Endometrium (tissue), 2 donors: ENCODE results near the gene EEF1A2.
"Not testable (repeated sequence)": the region's sequence is repeated elsewhere in the genome, so short reads cannot be mapped to it uniquely, and the experiment has no call there.

Experiments
- FAIRE-seq: peaks from 2 replicates; lab custom pipeline; 2012; peaks lifted over from hg19 to GRCh38; lab: Jason Lieb, UNC
- donor health status: control.
- donor health status: control.

Gene EEF1A2

DNA sequence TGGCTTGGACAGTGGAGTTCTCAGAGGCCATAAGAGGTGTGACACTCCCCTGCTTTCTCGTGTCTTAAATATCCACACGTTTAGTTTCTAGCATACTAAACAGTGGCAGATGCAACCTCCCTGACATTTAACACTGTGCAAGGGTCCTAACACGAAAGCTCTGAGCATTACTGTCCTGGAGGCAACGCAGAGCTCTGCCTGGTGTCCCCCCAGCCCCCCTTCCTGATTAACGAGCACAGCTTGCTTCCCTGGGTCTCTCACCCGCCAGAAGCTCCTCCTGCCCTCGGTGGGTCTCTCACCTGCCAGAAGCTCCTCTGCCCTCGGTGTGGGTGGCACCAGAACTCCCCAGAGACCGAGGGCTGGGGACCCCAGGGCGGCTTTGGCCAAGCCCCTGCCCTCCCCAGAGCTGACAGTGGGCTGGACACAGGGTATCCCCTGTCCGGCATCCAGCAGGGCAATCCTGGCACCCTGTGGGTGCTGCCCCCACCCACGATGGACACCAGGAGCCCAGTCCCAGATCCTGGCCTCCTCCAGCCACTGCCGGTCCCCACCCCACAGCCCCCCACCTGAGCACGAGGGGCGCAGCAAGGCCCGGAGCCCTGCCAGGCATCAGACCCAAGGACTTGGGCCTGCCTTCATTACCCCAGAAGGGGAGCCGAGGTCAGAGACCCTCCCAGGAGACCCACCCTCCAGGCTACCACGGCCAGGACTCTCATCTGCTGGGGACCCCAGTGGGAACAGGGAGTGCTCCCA is 14.1 kb downstream of the EEF1A2 start:
- no peak for FAIRE-seq

- no peak for FAIRE-seq
These were observed 14.6 kb downstream of the EEF1A2 start for GRCh38 chr20:63484236-63484635.

DNA sequence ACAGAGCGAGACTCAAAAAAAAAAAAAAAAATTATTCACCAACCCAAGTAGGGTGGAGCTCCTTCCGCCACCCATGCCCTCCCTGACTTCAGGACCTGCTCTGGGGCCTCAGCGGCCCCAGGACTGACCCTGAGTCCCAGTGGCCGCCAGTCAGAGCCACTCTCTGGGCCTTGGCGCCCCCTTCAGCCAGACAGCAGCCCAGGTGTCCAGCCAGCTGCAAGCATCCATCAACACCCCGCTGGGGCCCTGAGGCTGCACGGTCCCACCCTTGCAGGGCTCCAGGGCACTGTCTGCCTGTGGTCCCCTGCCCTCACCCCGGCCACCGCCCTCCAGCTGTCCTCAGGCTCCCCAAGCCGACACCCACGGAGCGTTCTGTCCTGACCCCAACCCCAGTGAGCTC is 15.0 kb downstream of the EEF1A2 start:
- FAIRE-seq: no peak

DNA sequence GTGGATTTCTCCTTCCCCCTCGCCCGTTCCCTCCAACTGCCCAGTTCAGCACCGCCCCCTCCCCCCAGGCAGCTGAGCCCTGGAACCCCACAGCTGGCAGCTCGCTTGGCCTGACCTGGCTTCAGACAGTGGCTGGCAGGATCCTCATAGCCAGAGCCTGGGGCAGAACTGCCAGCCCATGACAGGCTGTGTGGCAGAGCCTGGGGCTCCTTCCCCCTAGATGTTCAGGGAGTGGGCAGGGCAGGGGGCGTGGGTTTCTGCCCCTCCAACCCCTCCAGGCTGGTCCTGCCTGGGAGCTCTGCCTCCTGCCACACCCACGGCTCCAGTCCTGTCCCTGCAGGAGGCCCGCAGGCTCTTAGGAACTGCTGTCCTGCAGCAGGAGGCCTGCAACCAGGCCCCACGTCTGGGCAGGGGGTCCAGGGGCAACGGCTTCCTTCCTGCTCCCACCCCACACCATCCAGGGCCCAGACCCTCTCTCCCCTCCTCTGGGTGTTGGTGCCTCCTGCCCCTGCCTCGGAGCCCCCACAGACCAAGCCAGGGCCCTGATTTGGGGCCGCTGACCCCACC is 16.8 kb downstream of the EEF1A2 start:
- FAIRE-seq: no peak

DNA sequence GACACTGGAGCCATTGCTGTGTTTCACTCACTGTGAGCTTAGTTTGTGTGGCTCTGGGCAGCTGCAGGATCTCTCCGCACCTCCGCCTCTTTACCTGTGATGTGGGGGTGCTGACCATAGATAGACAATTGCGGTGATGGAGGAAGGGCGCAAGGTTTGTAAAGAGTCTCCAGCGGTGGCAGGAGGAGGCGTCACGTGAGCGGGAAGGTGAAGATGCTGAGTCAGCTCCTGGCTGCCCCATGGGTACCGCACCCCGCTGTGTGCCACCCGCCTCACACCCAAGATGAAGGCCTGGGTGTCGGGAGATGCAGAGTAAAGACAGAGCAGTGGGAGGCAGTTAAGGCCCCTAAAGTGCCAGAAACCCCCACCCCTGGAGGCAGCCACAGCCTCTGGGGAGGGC is 17.4 kb downstream of the EEF1A2 start:
- FAIRE-seq: no peak

DNA sequence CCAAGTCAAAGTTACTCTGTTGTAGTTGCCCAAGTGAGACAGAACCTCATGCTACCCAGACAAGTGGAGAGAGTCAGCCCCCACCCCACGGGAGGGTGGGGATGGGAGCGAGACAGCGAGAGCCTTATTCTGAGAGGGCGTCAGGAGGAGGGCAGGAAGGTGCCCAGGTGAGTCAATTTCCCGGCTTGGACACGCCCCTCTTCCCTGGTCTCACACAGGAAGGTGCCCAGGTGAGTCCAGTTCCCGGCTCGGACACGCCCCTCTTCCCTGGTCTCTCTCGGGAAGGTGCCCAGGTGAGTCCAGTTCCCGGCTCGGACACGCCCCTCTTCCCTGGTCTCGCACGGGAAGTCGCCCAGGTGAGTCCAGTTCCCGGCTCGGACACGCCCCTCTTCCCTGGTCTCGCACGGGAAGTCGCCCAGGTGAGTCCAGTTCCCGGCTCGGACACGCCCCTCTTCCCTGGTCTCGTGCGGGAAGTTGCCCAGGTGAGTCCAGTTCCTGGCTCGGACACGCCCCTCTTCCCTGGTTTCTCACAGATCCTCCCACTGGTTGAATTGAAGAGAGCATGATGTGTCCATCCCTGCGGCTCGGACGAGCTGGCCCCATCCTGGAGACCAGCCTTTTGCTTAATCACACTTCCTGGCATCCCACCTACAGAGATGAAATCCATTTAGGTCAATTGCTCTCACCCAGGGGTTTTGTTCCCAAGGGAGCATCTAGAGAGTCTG is 19.0 kb downstream of the EEF1A2 start:
- not testable (repeated sequence) for FAIRE-seq

DNA sequence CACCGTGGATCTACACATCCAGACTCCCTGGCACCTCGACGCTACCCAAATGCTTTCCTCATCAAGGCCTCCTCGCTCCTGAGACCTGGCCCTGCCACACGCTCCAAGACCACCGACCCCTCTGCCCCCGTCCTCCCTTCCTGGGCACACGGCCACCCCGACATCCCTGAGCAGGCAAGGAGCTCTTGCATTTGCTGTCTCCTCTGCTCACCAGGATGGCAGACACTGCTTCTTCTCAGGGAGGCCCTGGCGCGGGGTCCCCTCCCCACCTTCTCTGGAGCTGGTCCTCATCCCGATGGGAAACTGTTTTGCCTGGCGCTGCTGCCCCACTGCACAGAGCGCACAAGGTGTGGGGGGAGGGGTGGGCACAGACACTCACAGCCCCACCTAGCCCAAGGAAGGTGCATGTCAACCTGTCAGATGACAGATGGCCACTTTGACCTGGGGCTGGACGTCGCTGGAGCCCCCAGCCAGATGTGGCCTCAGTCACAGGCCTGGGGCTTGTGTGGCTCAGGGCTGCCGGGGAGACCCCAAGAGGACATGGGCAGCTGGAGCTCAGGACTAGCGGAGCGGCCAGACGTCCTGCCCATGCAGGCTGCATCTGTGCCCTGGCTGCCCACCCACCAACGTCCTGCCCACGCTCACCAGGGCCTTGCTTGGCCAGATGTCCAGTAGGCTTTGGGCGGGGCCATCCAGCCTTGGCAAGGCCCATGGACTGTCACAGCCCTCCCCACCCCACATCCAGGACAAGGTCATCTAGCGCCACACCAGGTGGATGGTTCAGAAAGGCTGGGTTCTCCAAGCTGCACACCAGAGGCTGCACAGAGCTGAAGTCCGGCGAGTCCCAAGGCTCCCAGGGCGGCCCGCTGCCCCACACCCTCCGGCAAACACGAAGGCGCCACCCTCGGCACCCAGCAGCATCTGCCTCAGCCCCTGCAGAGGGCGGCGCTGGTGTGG is 20.3 kb downstream of the EEF1A2 start:
- FAIRE-seq: no peak

DNA sequence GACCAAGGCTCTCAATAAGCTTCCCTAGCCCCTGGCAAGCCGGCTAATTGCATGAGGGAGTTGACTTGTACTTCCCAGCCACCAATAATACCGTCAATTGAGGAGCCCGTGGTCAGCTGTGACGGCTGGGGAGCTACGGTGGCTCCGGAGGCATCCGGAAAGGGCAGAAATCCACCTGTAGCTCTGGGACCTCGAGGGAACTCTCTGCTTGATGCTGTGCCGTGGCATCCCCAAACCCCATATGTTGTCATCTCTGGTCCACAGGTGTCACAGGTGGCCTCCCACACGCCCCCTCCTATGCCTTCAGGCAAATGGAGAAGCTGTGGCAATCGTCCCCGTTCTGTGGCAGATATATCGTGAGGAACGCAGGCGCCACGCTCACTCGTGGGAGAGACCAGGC is 20.9 kb downstream of the EEF1A2 start:
- no peak for FAIRE-seq

DNA sequence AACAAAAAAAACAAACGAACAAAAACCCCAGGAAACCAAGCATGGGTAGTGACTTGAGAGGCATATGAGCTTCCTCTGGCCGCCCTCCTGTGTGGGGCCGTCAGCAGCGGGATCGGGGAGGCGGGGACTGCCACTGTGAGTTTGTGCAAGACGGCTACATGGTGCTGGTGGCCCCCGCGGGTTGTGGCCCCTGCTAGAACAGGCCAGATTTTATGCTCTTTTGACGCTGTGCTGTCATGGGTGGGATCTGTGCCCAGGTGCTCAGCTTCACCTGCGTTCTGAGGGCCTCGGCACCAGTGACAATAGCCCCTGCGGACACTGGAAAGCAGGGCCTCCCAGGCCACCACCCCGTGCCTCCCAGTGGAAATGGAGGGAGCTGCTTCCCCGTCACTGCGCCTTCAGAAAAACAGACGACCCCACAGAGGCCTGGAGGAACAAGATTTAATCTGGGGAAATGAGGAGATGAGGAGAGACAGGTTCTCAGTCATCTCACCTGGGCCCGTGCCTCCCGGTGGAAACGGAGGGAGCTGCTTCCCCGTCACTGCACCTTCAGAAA is 21.7 kb downstream of the EEF1A2 start:
- FAIRE-seq: no peak

DNA sequence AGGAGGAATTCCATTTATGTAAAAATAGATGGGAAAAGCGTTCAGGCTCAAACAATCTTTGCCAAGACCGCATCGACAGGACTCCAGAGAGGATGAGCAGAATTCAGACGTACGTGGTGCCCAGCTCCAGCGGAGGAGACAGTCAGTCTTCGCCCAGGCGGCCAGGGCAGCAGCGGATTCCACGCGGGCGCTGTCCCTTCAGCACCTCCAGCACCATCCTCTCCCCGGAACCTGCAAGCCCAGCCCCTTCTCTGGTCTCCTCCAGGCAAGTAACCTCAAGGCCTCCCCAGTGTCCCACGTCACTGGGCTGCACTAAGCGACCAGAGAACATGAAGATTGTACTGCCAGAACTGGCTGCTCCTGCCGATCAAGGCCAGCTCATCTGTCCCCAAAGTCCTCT is 23.7 kb downstream of the EEF1A2 start:
- FAIRE-seq: no peak

DNA sequence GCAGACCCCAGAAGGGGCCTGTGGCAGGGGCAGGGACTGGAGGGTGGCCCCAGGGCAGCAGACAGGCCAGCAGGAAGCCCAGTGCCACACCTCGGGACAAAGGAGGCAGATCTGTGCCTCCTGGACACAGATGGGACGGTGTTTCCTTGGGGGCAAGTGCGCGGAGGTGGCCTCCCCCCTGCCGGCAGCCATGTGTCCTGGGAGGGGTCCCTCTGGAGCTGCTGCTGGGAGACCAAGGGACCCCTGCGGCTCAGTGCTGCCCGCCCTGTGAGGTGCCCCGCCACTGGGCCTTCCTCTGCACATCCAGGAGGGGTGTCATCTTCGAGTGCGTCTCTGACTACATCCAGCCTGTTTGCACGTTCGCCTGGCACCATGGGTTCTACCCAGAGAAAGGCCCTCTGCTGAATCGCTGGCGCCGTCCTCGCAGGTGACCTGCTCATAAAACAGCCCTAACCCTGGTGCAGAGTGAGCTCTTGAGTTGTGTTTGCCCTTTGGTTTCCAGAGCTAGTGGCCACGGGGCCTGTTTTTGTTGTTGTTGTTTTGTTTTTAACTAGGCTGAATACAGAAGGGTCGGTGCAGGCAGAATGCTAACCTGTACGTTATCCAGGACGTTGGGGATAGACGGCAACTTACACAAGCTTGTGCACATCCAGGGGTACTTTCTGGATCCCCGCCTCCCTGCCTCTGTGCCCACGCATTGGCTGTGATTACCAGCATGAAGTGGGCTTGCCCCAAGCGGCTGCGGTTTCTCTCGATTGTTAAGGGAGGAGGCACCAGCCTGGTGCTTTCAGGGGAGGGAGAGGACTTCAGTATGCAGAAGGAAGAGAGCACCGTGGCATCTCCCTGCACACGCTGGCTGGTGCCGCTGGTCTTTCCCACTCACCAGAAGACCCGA is 25.1 kb downstream of the EEF1A2 start:
- no peak for FAIRE-seq

DNA sequence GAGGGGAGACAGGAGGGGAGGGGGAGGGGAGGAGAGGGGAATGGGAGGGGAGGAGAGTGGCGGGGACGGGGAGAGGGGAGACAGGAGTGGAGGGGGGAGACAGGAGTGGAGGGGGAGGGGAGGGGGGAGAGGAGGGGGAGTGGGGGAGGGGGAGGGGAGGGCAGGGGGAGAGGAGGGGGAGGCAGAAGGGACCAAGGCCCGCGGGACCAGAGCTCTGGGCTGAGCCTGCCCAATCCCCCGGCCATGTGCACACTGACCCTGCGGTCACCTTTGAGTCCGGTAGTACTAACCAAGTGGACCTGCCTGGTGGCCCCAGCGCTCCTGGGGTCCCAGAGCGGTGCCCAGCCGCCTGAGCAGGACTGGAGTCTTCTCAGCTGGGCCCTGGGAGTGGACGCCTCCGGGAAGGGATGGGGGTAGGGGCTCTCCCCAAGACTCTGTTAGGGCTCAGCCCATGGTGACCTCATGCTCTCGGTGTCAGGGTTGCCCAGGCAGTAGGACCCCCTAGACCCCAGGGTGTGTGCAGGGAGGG is 26.0 kb downstream of the EEF1A2 start:
- FAIRE-seq: no peak

GRCh38 chr20:63471981-63472831 is 26.7 kb downstream of the EEF1A2 start, which contains the start of gene KCNQ2:
Gene KCNQ2, minus strand, starts transcription at chr20:63472655. Its CDS starts 192 bp downstream, at chr20:63472463.
- no peak for FAIRE-seq

DNA sequence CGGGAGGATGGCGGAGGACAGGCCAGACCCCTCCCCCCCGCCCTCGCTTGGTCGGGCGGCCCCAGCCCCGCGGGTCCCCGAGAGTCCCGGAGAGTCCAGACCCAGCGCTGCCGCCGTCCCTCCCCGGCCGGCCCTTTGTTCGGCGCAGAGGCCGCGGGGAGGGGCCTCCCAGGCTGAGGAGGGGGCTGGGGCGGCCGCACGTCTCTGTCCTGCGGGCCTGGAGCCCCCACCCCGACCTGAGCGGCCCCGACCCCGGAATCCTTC is 27.2 kb downstream of the EEF1A2 start:
- no peak for FAIRE-seq

GRCh38 chr20:63471002-63471716 is 27.7 kb downstream of the EEF1A2 start:
- FAIRE-seq: no peak

DNA sequence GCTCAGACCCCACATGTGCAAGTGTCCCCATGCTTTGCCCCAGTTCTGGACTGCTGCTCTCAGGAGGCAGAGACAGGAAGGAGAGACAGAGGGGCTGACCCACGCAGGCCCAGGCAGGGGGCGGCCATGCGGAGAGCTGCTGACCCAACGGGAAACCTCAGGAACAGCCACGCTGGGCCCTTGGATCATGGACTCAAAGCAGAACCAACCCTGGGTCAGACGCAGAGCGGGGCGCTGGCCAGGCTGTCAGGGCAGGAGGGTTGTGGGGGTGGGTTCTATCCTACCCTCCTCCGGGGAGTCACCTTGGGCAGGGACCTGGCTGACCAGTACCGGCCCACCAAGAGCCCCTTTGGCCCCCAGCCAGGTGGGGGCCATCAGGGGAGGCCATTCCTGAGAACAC is 28.5 kb downstream of the EEF1A2 start:
- no peak for FAIRE-seq

GRCh38 chr20:63469713-63470101 is 29.2 kb downstream of the EEF1A2 start:
- no peak for FAIRE-seq

GRCh38 chr20:63469019-63469712 is 29.7 kb downstream of the EEF1A2 start:
- no peak for FAIRE-seq

DNA sequence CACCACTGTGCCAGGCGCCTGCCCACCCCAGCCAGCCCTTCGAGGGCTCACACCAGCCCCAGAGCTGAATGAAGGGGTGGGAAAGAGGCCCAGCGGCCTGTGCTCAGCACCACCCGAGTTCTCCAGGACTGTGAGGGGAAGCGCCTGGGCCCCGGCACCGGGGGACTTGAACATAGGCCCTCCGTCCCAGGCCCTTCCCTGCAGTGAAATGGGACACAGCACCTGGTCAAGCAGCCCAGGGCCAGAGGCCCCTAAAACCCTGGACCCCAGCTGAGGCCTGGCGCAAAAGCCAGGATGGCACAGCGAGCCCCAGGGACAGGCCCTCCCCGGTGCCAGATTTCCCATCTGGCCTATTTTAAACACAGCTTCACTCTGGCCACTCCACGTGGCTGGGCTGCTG is 30.5 kb downstream of the EEF1A2 start:
- no peak for FAIRE-seq
